Panc1 (cell line): ENCODE measurements around the gene TEX53. TPM values are rescaled to one million over a fixed set of nuclear protein-coding genes. Genes with fewer than 3 reads are reported as not detected.
A peak's percentile ranks its signal among the peaks of the same experiment; 100 is the strongest.

Experiments
- ATAC-seq: fragments of 200-7000 bp; cut with Tn5 transposase; 2 replicates; pipeline ENCODE4 v1.9.1; 2020; ENCODE audit warnings: mild to moderate bottlenecking, moderate library complexity
- BruUV-seq: library from RNA; stranded (reverse); fragments of 400-500 nt; replicated peaks from 2 replicates; lab custom pipeline; 2021; lab: Mats Ljungman, UMichigan
- CTCF ChIA-PET: fragments of 300-600 bp; sonication (Branson Sonifier 250); formaldehyde crosslinking; loops from one replicate; lab custom pipeline; 2022; ENCODE audit warnings: antibody characterized with exemption; lab: Charles Lee
- POLR2A ChIA-PET: fragments of 300-600 bp; sonication (Branson Sonifier 250); formaldehyde crosslinking; loops from one replicate; lab custom pipeline; 2022; ENCODE audit warnings: antibody characterized with exemption; lab: Charles Lee
- DNase-seq: peaks from one replicate; pipeline ENCODE4 v3.0.0-alpha.2; 2010; ENCODE audit warnings: low read depth, low spot score
- H3K27ac ChIP-seq: 2 replicates; pipeline ENCODE4 v1.5.1; 2011; ENCODE audit warnings: mild to moderate bottlenecking, low read length, inconsistent platforms
- H3K27me3 ChIP-seq: fragments of 200-500 bp; sonication (Bioruptor generic); 2 replicates; pipeline ENCODE4 v1.6.0; 2014; ENCODE audit warnings: low read length, inconsistent platforms; ENCODE audit not compliant: control insufficient read depth, insufficient read depth
- H3K36me3 ChIP-seq: fragments of 200-500 bp; sonication (Bioruptor generic); 2 replicates; pipeline ENCODE4 v1.5.1; 2014; ENCODE audit warnings: inconsistent platforms, mild to moderate bottlenecking, low read length, moderate library complexity; ENCODE audit not compliant: control insufficient read depth, insufficient read depth
- H3K4me1 ChIP-seq: 2 replicates; pipeline ENCODE4 v1.5.1; 2011; ENCODE audit warnings: inconsistent platforms, mild to moderate bottlenecking, low read length, moderate library complexity; ENCODE audit not compliant: control insufficient read depth, insufficient read depth
- H3K4me3 ChIP-seq, 2 experiments: 2 replicates each; pipeline ENCODE4 v1.5.1; 2011 to 2012; ENCODE audit warnings: low read depth in 2 of 2, low read length in 2 of 2, mild to moderate bottlenecking in 2 of 2, inconsistent platforms in 1 of 2, moderate library complexity in 1 of 2
- H3K9me3 ChIP-seq: fragments of 200-500 bp; sonication (Bioruptor generic); 2 replicates; pipeline ENCODE4 v1.5.1; 2014; ENCODE audit warnings: low read depth, mild to moderate bottlenecking, inconsistent platforms, low read length, moderate library complexity; ENCODE audit not compliant: control insufficient read depth, insufficient read depth
- POLR2AphosphoS5 ChIP-seq: IDR thresholded peaks from 2 replicates; pipeline ENCODE4 v1.6.1; 2012; ENCODE audit warnings: mild to moderate bottlenecking, low read depth, low read length, moderate library complexity
- SIN3A ChIP-seq: IDR thresholded peaks from 2 replicates; pipeline ENCODE4 v1.6.1; 2012; ENCODE audit warnings: low read depth, mild to moderate bottlenecking, low read length, moderate library complexity, borderline replicate concordance; ENCODE audit not compliant: insufficient read depth
- TCF7L2 ChIP-seq: IDR thresholded peaks from 2 replicates; pipeline ENCODE4 v1.6.1; 2011; ENCODE audit warnings: mild to moderate bottlenecking, low read depth, low read length, inconsistent platforms
- in situ Hi-C: cut with HindIII; loops from 2 replicates; pipeline ENCODE4 v1.10.0; 2016; ENCODE audit warnings: low sequenced_read_pairs, low pct_unique_long_range_greater_than_20kb
- intact Hi-C: fragments of 100-400 bp; cut with micrococcal nuclease; formaldehyde crosslinking; loops from one replicate; pipeline ENCODE4 v1.10.0; 2022; ENCODE audit not compliant: unreplicated experiment
- total RNA-seq: library from RNA; stranded (reverse); gene quantifications from one replicate; pipeline ENCODE4 v1.2.1, GENCODE V29; 2021; ENCODE audit not compliant: unreplicated experiment
- TF ChIP-seq, protein P1 (sequence below), 2 experiments: IDR thresholded peaks; 2 replicates each; pipeline ENCODE4 v1.6.1; 2011 to 2012; ENCODE audit warnings: low read depth in 2 of 2, control low read depth in 1 of 2, low read length in 1 of 2, mild to moderate bottlenecking in 1 of 2, moderate library complexity in 1 of 2; ENCODE audit not compliant: insufficient read depth in 1 of 2
- TF ChIP-seq, protein P2 (sequence below): fragments of 450-650 bp; IDR thresholded peaks from 2 replicates; pipeline ENCODE4 v1.5.1; 2017; ENCODE audit warnings: mild to moderate bottlenecking

Gene TEX53
- total RNA-seq, 1 experiment from 2014 or later, result not detected

DNA sequence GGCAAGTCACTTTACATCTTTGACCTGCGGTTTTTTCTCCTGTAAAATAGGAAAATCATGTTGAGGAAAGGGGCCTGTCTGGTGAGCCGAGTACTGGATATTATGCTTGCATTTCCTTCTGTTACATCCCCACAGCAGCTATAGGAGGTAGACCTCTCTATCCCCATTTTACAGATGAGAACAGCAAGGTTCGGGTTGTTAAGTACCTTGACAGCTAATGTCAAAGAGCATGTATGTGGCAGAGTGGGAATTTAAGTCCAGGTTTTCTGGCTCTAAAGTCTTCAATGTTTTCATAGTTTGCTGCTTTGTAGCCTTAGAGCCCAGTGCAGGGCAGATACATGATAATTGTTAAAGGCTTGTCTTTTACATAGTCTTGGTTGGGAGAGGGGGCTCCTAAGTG is 43.7 kb downstream of the TEX53 start:
- intact Hi-C loops (no loop called here), in situ Hi-C loops (no loop called here)
- H3K27ac ChIP-seq, result no peak overlapping the region
- no peak for DNase-seq
- CTCF ChIA-PET, result no interaction called here
- H3K9me3 ChIP-seq, result no peaks in the 10 kb centered on the region
- no peaks in the 10 kb centered on the region for H3K36me3 ChIP-seq
- no TSS peak for BruUV-seq
- no peak for ATAC-seq
- H3K4me1 ChIP-seq, result peaks cover 13% of the 10 kb centered on the region
- H3K27me3 ChIP-seq, result no peaks in the 10 kb centered on the region
- POLR2A ChIA-PET, result no interaction called here
- TF ChIP-seq SIN3A, result no peak
- TF ChIP-seq, protein P1, sequence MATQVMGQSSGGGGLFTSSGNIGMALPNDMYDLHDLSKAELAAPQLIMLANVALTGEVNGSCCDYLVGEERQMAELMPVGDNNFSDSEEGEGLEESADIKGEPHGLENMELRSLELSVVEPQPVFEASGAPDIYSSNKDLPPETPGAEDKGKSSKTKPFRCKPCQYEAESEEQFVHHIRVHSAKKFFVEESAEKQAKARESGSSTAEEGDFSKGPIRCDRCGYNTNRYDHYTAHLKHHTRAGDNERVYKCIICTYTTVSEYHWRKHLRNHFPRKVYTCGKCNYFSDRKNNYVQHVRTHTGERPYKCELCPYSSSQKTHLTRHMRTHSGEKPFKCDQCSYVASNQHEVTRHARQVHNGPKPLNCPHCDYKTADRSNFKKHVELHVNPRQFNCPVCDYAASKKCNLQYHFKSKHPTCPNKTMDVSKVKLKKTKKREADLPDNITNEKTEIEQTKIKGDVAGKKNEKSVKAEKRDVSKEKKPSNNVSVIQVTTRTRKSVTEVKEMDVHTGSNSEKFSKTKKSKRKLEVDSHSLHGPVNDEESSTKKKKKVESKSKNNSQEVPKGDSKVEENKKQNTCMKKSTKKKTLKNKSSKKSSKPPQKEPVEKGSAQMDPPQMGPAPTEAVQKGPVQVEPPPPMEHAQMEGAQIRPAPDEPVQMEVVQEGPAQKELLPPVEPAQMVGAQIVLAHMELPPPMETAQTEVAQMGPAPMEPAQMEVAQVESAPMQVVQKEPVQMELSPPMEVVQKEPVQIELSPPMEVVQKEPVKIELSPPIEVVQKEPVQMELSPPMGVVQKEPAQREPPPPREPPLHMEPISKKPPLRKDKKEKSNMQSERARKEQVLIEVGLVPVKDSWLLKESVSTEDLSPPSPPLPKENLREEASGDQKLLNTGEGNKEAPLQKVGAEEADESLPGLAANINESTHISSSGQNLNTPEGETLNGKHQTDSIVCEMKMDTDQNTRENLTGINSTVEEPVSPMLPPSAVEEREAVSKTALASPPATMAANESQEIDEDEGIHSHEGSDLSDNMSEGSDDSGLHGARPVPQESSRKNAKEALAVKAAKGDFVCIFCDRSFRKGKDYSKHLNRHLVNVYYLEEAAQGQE (IDR thresholded peaks at IDR 0.05; ENCODE audit: insufficient read depth in 1 of 2, low read depth in 2 of 2, low read length in 1 of 2), result no peak
- no peak overlapping the region for H3K4me3 ChIP-seq

DNA sequence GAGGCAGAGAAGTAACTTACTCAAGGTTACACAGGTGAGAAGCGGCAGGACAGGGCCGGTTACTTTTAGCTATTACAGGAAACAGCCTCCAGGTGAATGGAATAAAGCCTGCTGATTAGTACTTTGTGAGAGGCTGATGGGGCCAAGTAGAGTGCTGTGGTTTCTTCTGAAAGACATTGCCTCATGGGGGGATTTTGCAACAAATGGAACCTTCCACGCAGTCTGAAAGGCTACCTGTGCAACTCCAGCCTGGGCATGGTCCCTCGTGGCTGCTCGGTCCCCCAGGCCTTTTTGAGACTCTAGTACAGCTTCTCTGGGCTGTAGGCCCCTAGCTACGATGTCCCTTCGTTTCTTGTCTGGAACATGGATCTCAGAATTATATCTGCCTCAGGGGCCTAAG is 44.5 kb downstream of the TEX53 start:
- no peak overlapping the region for H3K4me3 ChIP-seq
- ChIA-PET POLR2A (no interaction called here), CTCF (no interaction called here)
- peaks cover 13% of the 10 kb centered on the region for H3K4me1 ChIP-seq
- ATAC-seq (no peak), DNase-seq (no peak)
- H3K9me3 ChIP-seq, result no peaks in the 10 kb centered on the region
- BruUV-seq, result no TSS peak
- intact Hi-C loops (no loop called here), in situ Hi-C loops (no loop called here)
- TF ChIP-seq, protein P1 (IDR thresholded peaks at IDR 0.05; ENCODE audit: insufficient read depth in 1 of 2, low read depth in 2 of 2, low read length in 1 of 2), result no peak
- no peak for TF ChIP-seq TCF7L2
- no peaks in the 10 kb centered on the region for H3K27me3 ChIP-seq
- H3K36me3 ChIP-seq, result no peaks in the 10 kb centered on the region
- no peak overlapping the region for H3K27ac ChIP-seq

DNA sequence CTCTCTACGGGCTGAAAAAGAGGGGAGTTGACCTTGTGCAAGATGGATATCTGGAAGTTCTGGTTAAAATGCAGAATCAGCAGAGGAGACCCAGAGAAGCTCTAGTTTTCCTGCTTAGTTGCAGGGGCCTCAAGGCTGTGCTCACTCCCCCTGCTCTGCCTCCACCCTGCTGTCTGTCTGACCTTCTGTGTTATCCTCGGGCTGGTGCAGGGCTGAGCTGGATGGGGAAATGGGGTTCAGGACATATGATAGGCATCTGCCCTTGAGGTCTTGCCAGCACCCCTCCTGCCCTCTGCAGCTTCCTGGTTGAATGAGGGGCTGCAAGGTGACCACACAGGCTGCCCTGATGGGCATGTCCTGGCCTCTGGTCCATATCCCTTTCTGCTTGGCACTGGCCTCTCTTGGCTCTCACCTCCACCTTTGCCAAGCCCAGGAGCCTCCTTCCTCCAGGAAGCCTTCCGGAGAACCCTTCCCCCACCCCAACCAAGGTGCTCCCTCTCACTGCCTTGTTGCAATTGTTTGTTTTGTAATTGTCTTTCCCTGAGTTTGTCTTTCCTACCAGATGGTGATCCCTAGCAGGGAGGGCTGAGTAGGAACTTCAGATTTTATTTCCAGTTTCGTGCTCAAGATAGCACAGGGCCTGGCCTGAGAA is 45.2 kb downstream of the TEX53 start:
- peak overlapping the region; percentile 73 for H3K27ac ChIP-seq
- ChIA-PET POLR2A (interaction anchor here (0.6 kb wide), 1 partner anchor 25 kb away, joined by 3 read pairs; the partner anchor contains the start of gene ATP6V1G1), CTCF (interaction anchor here (1.0 kb wide), 1 partner anchor 40 kb away, joined by 3 read pairs; no protein-coding TSS in a partner anchor)
- TF ChIP-seq, protein P2, sequence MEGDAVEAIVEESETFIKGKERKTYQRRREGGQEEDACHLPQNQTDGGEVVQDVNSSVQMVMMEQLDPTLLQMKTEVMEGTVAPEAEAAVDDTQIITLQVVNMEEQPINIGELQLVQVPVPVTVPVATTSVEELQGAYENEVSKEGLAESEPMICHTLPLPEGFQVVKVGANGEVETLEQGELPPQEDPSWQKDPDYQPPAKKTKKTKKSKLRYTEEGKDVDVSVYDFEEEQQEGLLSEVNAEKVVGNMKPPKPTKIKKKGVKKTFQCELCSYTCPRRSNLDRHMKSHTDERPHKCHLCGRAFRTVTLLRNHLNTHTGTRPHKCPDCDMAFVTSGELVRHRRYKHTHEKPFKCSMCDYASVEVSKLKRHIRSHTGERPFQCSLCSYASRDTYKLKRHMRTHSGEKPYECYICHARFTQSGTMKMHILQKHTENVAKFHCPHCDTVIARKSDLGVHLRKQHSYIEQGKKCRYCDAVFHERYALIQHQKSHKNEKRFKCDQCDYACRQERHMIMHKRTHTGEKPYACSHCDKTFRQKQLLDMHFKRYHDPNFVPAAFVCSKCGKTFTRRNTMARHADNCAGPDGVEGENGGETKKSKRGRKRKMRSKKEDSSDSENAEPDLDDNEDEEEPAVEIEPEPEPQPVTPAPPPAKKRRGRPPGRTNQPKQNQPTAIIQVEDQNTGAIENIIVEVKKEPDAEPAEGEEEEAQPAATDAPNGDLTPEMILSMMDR, result no peak
- TF ChIP-seq TCF7L2, result no peak
- no peak for TF ChIP-seq SIN3A
- no peak for TF ChIP-seq POLR2AphosphoS5
- TF ChIP-seq, protein P1 (IDR thresholded peaks at IDR 0.05; ENCODE audit: insufficient read depth in 1 of 2, low read depth in 2 of 2, low read length in 1 of 2), result no peak
- H3K9me3 ChIP-seq, result no peaks in the 10 kb centered on the region
- ATAC-seq (no peak), DNase-seq (no peak)
- no peaks in the 10 kb centered on the region for H3K27me3 ChIP-seq
- H3K4me1 ChIP-seq, result peaks cover 13% of the 10 kb centered on the region
- in situ Hi-C loops, result no loop called here
- no peaks in the 10 kb centered on the region for H3K36me3 ChIP-seq
- peak overlapping the region; percentile 49 to 82 for H3K4me3 ChIP-seq
- no TSS peak for BruUV-seq
- intact Hi-C loops, result no loop called here
